Testis (tissue), 3 donors: ENCODE measurements around the gene SARDH. TPM values are rescaled to one million over a fixed set of nuclear protein-coding genes. Genes with fewer than 3 reads are reported as not detected.
"Not testable (repeated sequence)": the region's sequence is repeated elsewhere in the genome, so short reads cannot be mapped to it uniquely, and the experiment has no call there.

ENCODE experiments used
- DNase-seq: peaks from one replicate; pipeline ENCODE4 v3.0.0-alpha.2; 2019
- H3K27ac ChIP-seq, 2 donors: fragments of 200-600 bp; sonication (generic); one replicate each; pipeline ENCODE4 v1.5.1; 2019
- H3K27me3 ChIP-seq: fragments of 200-600 bp; sonication (generic); one replicate; pipeline ENCODE4 v1.5.1; 2019
- H3K36me3 ChIP-seq: fragments of 200-600 bp; sonication (generic); one replicate; pipeline ENCODE4 v1.5.1; 2017; ENCODE audit warnings: low read depth; ENCODE audit errors: missing control alignments
- H3K4me1 ChIP-seq: fragments of 200-600 bp; sonication (generic); one replicate; pipeline ENCODE4 v1.5.1; 2019
- H3K4me3 ChIP-seq, 2 donors: fragments of 200-600 bp; sonication (generic); one replicate each; pipeline ENCODE4 v1.5.1; 2017 to 2019
- H3K9me3 ChIP-seq: fragments of 200-600 bp; sonication (generic); one replicate; pipeline ENCODE4 v1.5.1; 2017
- CTCF ChIP-seq, 3 experiments: fragments of 450-650 bp in 2 of 3; fragments of 200-600 bp in 1 of 3; sonication (generic) in 1 of 3; IDR thresholded peaks; one replicate each; pipeline ENCODE4 v1.5.1; 2016 to 2019; ENCODE audit warnings: antibody characterized with exemption in 3 of 3, mild to moderate bottlenecking in 2 of 3, moderate library complexity in 1 of 3
- POLR2A ChIP-seq: fragments of 450-650 bp; IDR thresholded peaks from one replicate; pipeline ENCODE4 v1.6.1; 2017; ENCODE audit warnings: antibody characterized with exemption, mild to moderate bottlenecking, moderate library complexity
- whole genome bisulfite sequencing, 2 donors: methylation state at CpG; one replicate each; pipeline ENCODE4 v1.1.5; 2018; 5-methylcytosine and 5-hydroxymethylcytosine counted together
- intact Hi-C: fragments of 100-400 bp; cut with DNase I; formaldehyde crosslinking; loops from one replicate; pipeline ENCODE4 v1.15.1; 2023; ENCODE audit warnings: low total_unique reads
- polyA plus RNA-seq: library from polyadenylated mRNA; stranded (reverse); fragments of 350-450 nt; fragmentation: Illumina TruSeq; extraction: RNeasy Lipid Tissue Mini Kit (QIAGEN cat#74804); gene quantifications from one replicate; pipeline ENCODE4 v1.2.3, GENCODE V29; 2014; ENCODE audit warnings: low read depth, low replicate concordance; ENCODE audit not compliant: insufficient read depth
- total RNA-seq, 2 donors: library from RNA; depleted of rRNA; stranded (reverse); fragments of >200 nt; gene quantifications; one replicate each; pipeline ENCODE4 v1.2.3, GENCODE V29; 2016

The SARDH gene
- total and polyA plus RNA-seq, 3 donors from 2014 or later = 2.6 to 7.2 (median 5.1) TPM

- no peak overlapping the region for H3K27ac ChIP-seq
- TF ChIP-seq CTCF (IDR thresholded peaks at IDR 0.05) (no peak), POLR2A (no peak)
- no peak for DNase-seq
- H3K9me3 ChIP-seq = no peaks in the 10 kb centered on the region
- H3K36me3 ChIP-seq = no peaks in the 10 kb centered on the region
- intact Hi-C loops = no loop called here
- no peaks in the 10 kb centered on the region for H3K27me3 ChIP-seq
- 84 to 86% methylated on average over 8 of the region's 8 CpGs for WGBS, 2 donors
- H3K4me1 ChIP-seq = no peaks in the 10 kb centered on the region
- H3K4me3 ChIP-seq = no peak overlapping the region
Measured at GRCh38 chr9:133628766-133629165, 109.4 kb downstream of the SARDH start.

- Histone ChIP-seq H3K4me1 (no peaks in the 10 kb centered on the region), H3K27me3 (no peaks in the 10 kb centered on the region), H3K9me3 (no peaks in the 10 kb centered on the region), H3K27ac (no peak overlapping the region), H3K36me3 (no peaks in the 10 kb centered on the region), H3K4me3 (no peak overlapping the region)
- DNase-seq = no peak
- whole genome bisulfite sequencing, 2 donors = 81 to 97% methylated on average over 3 of the region's 3 CpGs
- intact Hi-C loops = no loop called here
- TF ChIP-seq CTCF (IDR thresholded peaks at IDR 0.05) (no peak), POLR2A (no peak)
Measured at GRCh38 chr9:133627341-133627740, 110.8 kb downstream of the SARDH start.

GRCh38 chr9:133626008-133626407, 112.1 kb downstream of the SARDH start:
- H3K4me3 ChIP-seq, H3K9me3 ChIP-seq, H3K27me3 ChIP-seq, intact Hi-C loops, H3K4me1 ChIP-seq, H3K36me3 ChIP-seq, DNase-seq, H3K27ac ChIP-seq: not testable (repeated sequence)

- no peaks in the 10 kb centered on the region for H3K27me3 ChIP-seq
- 53 to 80% methylated on average over 5 of the region's 5 CpGs for WGBS, 2 donors
- no peaks in the 10 kb centered on the region for H3K36me3 ChIP-seq
- no peak overlapping the region for H3K4me3 ChIP-seq
- H3K27ac ChIP-seq = no peak overlapping the region
- no peaks in the 10 kb centered on the region for H3K4me1 ChIP-seq
- intact Hi-C loops = no loop called here
- no peak for TF ChIP-seq POLR2A
- TF ChIP-seq CTCF (IDR thresholded peaks at IDR 0.05) = no peak
- no peak for DNase-seq
- H3K9me3 ChIP-seq = no peaks in the 10 kb centered on the region
Measured at GRCh38 chr9:133622555-133622954, 115.6 kb downstream of the SARDH start.

GRCh38 chr9:133621725-133622267, 116.4 kb downstream of the SARDH start:
- no peak for DNase-seq
- Histone ChIP-seq H3K27ac (no peak overlapping the region), H3K36me3 (no peaks in the 10 kb centered on the region), H3K4me1 (no peaks in the 10 kb centered on the region), H3K9me3 (no peaks in the 10 kb centered on the region), H3K4me3 (no peak overlapping the region), H3K27me3 (no peaks in the 10 kb centered on the region)
- 80 to 90% methylated on average over 11 of the region's 11 CpGs for WGBS, 2 donors
- intact Hi-C loops = no loop called here
- TF ChIP-seq CTCF (IDR thresholded peaks at IDR 0.05) (no peak), POLR2A (no peak)
